Measurements from ENCODE around the gene VAV2.

Gene VAV2

GRCh38 chr9:134002796-134003195, 10.7 kb upstream of the VAV2 start:
- H3K4me3 ChIP-seq (ENCODE audit: low read depth, low read length): no peak overlapping the region
- no peak for TF ChIP-seq CTCF (IDR thresholded peaks at IDR 0.05; ENCODE audit: low read depth, low read length)

- no peak for TF ChIP-seq CTCF (IDR thresholded peaks at IDR 0.05; ENCODE audit: low read depth, low read length)
These were observed 7.7 kb upstream of the VAV2 start for GRCh38 chr9:133999851-134000265.

GRCh38 chr9:133998915-133999595, 6.9 kb upstream of the VAV2 start:
- TF ChIP-seq CTCF (IDR thresholded peaks at IDR 0.05; ENCODE audit: low read depth, low read length): no peak

More at GRCh38 chr9:133999851-134000265, 7.7 kb upstream of the VAV2 start:
- no peak overlapping the region for H3K4me3 ChIP-seq (ENCODE audit: low read depth, low read length)

GRCh38 chr9:133997584-133997983, 5.5 kb upstream of the VAV2 start:
- no peak overlapping the region for H3K4me3 ChIP-seq (ENCODE audit: low read depth, low read length)
- TF ChIP-seq CTCF (IDR thresholded peaks at IDR 0.05; ENCODE audit: low read depth, low read length): no peak

More at GRCh38 chr9:133998915-133999595, 6.9 kb upstream of the VAV2 start:
- no peak overlapping the region for H3K4me3 ChIP-seq (ENCODE audit: low read depth, low read length)

- no peak overlapping the region for H3K4me3 ChIP-seq (ENCODE audit: low read depth, low read length)
- no peak for TF ChIP-seq CTCF (IDR thresholded peaks at IDR 0.05; ENCODE audit: low read depth, low read length)
These were observed 4.7 kb upstream of the VAV2 start for GRCh38 chr9:133996531-133997520.

- no peak overlapping the region for H3K4me3 ChIP-seq (ENCODE audit: low read depth, low read length)
- no peak for TF ChIP-seq CTCF (IDR thresholded peaks at IDR 0.05; ENCODE audit: low read depth, low read length)
These were observed 3.1 kb upstream of the VAV2 start for GRCh38 chr9:133995012-133995896.
